Stimulated activated naive B cell treated with anti-CD40 and anti-IgM and Interleukin-4, amounts not matched to agents 10 μg/mL and 1 μg/mL and 100 μg/mL, for 72 hours (primary cell): Measurements from ENCODE around the gene CLK3.

Experiments used
- ATAC-seq, 2 donors: fragments of 150-1000 bp; cut with Tn5 transposase; replicated peaks; 2 replicates each; pipeline ENCODE4 v1.10.0; 2021; ENCODE audit warnings: moderate library complexity in 1 of 2
- DNase-seq: peaks from one replicate; pipeline ENCODE4 v3.0.0; 2021
- H3K27ac Mint-ChIP-seq: one replicate; pipeline ENCODE4 v1.8.0; 2022; ENCODE audit warnings: mild to moderate bottlenecking, mixed read lengths
- H3K27me3 Mint-ChIP-seq, 2 donors: one replicate each; pipeline ENCODE4 v1.8.0; 2022; ENCODE audit warnings: mixed read lengths in 2 of 2
- H3K36me3 Mint-ChIP-seq, 2 donors: one replicate each; pipeline ENCODE4 v1.8.0; 2022; ENCODE audit warnings: mixed read lengths in 2 of 2, mild to moderate bottlenecking in 1 of 2
- H3K4me1 Mint-ChIP-seq, 2 donors: one replicate each; pipeline ENCODE4 v1.8.0; 2022; ENCODE audit warnings: mixed read lengths in 2 of 2, mild to moderate bottlenecking in 1 of 2
- H3K4me3 Mint-ChIP-seq, 2 donors: one replicate each; pipeline ENCODE4 v1.8.0; 2022; ENCODE audit warnings: mild to moderate bottlenecking in 2 of 2, mixed read lengths in 2 of 2, moderate library complexity in 1 of 2
- H3K9me3 Mint-ChIP-seq, 2 donors: one replicate each; pipeline ENCODE4 v1.8.0; 2022; ENCODE audit warnings: mixed read lengths in 2 of 2, mild to moderate bottlenecking in 1 of 2

CLK3 gene

DNA sequence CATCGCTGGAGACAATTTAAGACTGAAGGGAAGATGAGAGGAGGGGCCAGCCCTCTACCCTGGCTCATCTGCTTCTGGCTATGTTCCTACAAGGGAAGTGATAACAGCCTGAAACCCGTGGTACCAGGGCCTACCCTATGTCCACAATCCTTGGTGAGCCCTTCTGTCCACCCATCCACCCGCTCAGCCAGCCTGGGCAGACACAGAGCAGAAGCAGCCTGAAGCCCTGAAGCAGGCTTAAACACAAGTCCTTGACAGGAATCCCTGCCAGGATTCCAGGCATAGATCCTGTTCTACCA lies 15.4 kb downstream of the CLK3 start:
- H3K9me3 Mint-ChIP-seq = no peaks in the 10 kb centered on the region
- H3K4me3 Mint-ChIP-seq = no peak overlapping the region
- H3K27me3 Mint-ChIP-seq = no peaks in the 10 kb centered on the region
- ATAC-seq = no peak
- H3K27ac Mint-ChIP-seq = peak overlapping the region; percentile 80
- DNase-seq = no peak
- peaks cover 37 to 69% of the 10 kb centered on the region in 2 donors for H3K36me3 Mint-ChIP-seq
- peaks cover 57 to 68% of the 10 kb centered on the region in 2 donors for H3K4me1 Mint-ChIP-seq

DNA sequence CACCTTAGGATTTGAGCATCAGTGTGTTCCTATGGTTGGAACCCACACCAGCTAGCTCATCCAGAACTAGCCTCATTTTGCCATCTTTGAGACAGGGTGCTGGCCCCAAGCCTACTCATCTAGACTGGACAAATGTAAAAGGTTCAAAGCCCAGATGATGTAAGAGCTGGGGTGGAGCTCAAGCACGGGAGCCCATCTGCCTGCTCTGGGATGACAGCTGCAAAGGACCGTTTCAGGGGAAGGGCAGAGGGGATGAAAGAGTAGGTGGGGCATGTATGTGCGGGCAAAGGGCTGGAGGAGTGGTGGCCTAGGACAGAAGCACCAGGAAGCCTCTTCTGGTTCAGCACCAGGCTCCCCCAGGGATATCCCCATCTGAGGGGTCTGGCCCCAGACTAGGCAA lies 15.8 kb downstream of the CLK3 start:
- Mint-ChIP-seq H3K9me3 (no peaks in the 10 kb centered on the region), H3K27me3 (no peaks in the 10 kb centered on the region), H3K4me3 (no peak overlapping the region), H3K27ac (no peak overlapping the region), H3K36me3 (peaks cover 37 to 69% of the 10 kb centered on the region in 2 donors), H3K4me1 (peaks cover 53 to 65% of the 10 kb centered on the region in 2 donors)
- no peak for DNase-seq
- ATAC-seq = no peak

DNA sequence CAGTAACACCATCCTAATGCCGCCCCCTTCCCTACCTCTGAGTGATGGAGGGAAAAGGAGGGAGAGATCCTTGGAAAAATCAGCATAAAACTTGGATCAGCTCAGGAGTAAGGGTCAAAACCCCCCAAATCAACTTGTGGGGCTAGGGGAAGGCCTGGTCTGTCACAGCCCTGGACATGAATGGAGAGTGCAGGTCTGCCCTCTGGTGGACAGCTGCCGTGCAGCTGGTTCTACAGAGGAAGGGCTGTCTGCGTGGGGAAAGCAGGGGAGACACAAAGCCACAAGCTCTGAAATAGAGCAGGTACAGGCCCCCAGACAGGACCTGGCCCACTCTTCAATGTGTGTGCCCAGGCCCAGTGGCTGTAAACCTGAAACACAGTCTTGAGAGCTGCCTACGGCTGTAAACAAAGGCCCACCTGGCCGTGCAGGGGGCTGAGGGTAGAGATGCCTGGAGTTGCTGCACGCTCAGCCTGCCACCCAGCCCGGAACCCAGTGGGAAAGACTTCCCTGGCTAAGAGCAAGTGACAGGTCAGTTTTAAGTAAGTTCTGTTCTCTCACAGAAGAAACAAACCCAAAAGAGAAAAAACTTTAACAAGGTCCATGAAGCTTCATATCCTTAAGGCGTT lies 16.4 kb downstream of the CLK3 start:
- peak; percentile 56 for DNase-seq
- Mint-ChIP-seq H3K27ac (no peak overlapping the region), H3K4me1 (peaks cover 47 to 58% of the 10 kb centered on the region in 2 donors), H3K4me3 (peak overlapping the region in 1 of 2 donors; percentile 5), H3K27me3 (no peaks in the 10 kb centered on the region), H3K9me3 (no peaks in the 10 kb centered on the region), H3K36me3 (peaks cover 39 to 68% of the 10 kb centered on the region in 2 donors)
- ATAC-seq = peak; percentile 35 to 37

DNA sequence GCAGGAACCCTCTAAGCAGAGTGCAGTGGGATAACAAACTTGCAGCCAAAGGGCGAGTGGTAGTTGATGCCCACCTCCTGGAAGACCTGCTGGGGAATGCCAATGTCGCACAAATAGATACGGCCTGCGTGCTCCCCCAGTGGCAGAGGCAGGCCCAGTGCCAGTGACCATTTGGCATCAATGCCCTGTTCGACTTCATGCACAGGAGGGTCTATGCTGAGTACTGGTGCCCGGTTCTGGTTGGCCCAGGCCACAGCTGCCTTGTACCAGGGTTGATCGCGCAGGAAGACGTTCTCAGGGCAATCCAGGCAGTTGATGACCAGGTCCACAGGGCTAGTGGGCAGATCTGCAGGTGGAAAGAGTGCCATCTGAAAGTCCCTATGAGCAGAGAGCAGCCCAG lies 17.0 kb downstream of the CLK3 start:
- no peak for DNase-seq

DNA sequence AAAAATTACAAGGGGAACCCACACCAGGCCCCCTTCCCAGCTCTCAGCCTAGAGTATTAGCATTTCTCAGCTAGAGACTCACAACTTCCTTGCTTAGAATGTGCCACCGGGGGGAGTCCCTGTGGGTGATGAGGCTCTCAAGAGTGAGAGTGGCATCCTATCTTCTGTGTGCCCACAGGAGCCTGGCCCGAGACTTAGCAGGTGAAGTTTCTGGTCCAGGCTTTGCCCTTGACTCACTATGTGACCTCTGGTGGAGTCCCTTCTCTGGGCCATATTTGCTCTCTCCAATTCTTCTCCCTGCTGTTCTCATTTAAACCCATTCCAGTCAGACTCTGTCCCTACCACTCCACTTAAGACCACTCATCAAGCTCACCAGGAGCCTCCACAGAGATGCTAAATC lies 18.1 kb downstream of the CLK3 start:
- Mint-ChIP-seq H3K27me3 (no peaks in the 10 kb centered on the region), H3K36me3 (peaks cover 32 to 64% of the 10 kb centered on the region in 2 donors), H3K4me3 (no peak overlapping the region), H3K9me3 (no peaks in the 10 kb centered on the region), H3K4me1 (peaks cover 30 to 41% of the 10 kb centered on the region in 2 donors), H3K27ac (no peak overlapping the region)
- ATAC-seq (no peak), DNase-seq (no peak)

More for the DNA sequence above, 17.0 kb downstream of the CLK3 start:
- H3K4me3 Mint-ChIP-seq = no peak overlapping the region
- H3K36me3 Mint-ChIP-seq = peaks cover 35 to 67% of the 10 kb centered on the region in 2 donors
- no peaks in the 10 kb centered on the region for H3K27me3 Mint-ChIP-seq
- peaks cover 41 to 53% of the 10 kb centered on the region in 2 donors for H3K4me1 Mint-ChIP-seq
- ATAC-seq = no peak
- H3K27ac Mint-ChIP-seq = no peak overlapping the region
- H3K9me3 Mint-ChIP-seq = no peaks in the 10 kb centered on the region

DNA sequence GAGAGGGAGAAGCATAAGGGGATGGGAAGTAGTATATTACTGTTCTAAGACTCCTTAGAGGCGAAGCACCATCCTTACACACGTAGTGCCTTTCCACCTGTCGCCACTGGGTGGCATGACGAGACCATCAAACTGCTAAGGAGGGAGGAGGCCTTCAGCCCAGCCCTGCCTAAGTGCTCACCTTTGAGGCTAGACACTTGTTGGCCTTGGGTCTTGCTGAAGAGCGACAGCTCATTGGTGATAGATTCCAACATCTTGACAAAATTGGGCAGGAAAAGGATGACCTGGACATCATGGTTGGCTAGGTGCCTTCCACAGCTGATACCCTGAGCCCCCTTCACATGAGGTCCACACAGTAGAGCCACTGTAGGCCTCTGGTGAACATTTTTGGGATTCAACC lies 19.6 kb downstream of the CLK3 start:
- H3K36me3 Mint-ChIP-seq = peaks cover 32 to 64% of the 10 kb centered on the region in 2 donors
- no peak overlapping the region for H3K27ac Mint-ChIP-seq

DNA sequence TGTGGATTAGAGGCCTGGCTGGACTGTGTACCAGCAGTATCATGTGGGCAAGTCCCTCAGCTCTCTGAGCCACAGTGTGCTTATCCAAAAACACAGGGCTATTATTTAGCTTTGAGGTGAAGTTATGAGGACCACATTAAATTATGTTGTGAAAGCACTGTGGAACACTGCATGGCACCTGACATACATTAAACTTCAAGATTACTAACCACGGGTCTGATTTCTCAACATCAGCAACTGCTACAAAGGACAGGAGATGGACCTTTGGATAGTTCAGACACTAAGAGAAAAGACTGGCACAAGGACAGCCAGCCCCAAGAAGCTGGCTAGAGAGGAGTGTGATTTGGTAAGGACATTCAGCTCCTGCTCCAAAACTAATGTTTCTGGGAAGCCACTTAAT lies 21.3 kb downstream of the CLK3 start:
- DNase-seq = no peak
- no peaks in the 10 kb centered on the region for H3K9me3 Mint-ChIP-seq
- ATAC-seq = no peak
- H3K36me3 Mint-ChIP-seq = peaks cover 31 to 64% of the 10 kb centered on the region in 2 donors
- no peaks in the 10 kb centered on the region for H3K27me3 Mint-ChIP-seq
- H3K4me1 Mint-ChIP-seq = peaks cover 5 to 21% of the 10 kb centered on the region in 2 donors
- H3K4me3 Mint-ChIP-seq = no peak overlapping the region
- H3K27ac Mint-ChIP-seq = no peak overlapping the region

More for the DNA sequence above, 19.6 kb downstream of the CLK3 start:
- ATAC-seq (peak; percentile 64 to 70), DNase-seq (peak; percentile 56)
- Mint-ChIP-seq H3K4me1 (peaks cover 22 to 26% of the 10 kb centered on the region in 2 donors), H3K4me3 (no peak overlapping the region), H3K27me3 (no peaks in the 10 kb centered on the region), H3K9me3 (no peaks in the 10 kb centered on the region)

DNA sequence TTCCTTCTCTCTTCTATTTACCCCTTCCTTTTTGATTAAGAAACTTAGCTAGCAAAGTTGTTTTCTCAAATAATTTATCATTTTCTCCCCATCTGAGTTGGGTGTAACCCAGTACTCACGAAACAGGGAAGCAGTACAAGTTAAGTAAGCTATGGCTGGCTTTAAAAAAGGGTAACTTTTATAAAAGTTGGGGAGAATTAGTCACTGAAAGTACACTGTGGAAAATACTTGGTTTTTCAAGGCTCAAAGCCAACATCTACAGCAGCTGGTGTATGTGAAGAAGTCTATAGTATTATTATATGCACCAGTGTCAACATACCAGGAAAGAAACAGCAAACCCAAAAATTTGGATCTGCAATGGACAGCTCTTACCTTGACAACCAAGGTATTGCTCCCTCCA lies 25.5 kb downstream of the CLK3 start:
- Mint-ChIP-seq H3K4me3 (no peak overlapping the region), H3K9me3 (no peaks in the 10 kb centered on the region), H3K4me1 (peaks cover 3 to 12% of the 10 kb centered on the region in 2 donors), H3K36me3 (peaks cover 18 to 50% of the 10 kb centered on the region in 2 donors), H3K27me3 (no peaks in the 10 kb centered on the region), H3K27ac (no peak overlapping the region)
- ATAC-seq = no peak
- DNase-seq = no peak

DNA sequence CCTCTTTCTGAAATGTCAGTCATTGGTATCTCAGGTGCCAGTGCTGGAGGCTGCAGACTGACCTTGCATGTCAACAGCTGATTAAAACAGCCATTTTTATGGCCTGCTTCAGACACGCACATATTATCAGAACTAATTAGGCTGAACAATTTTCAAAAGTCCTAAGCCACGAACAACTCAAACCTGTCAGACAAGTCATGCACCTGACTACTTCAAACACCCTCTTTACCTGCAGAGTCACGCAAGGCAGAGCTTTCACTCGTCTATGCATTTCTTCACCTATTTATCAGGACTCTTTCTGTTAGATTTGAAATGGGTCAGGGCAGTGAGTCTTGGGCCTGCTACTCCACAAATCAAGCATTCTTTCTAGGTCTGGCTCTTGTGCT lies 26.7 kb downstream of the CLK3 start:
- DNase-seq (no peak), ATAC-seq (no peak)
- Mint-ChIP-seq H3K9me3 (no peaks in the 10 kb centered on the region), H3K4me1 (peaks cover 5 to 12% of the 10 kb centered on the region in 2 donors), H3K4me3 (no peak overlapping the region), H3K36me3 (peaks cover 19 to 47% of the 10 kb centered on the region in 2 donors), H3K27ac (no peak overlapping the region), H3K27me3 (no peaks in the 10 kb centered on the region)

DNA sequence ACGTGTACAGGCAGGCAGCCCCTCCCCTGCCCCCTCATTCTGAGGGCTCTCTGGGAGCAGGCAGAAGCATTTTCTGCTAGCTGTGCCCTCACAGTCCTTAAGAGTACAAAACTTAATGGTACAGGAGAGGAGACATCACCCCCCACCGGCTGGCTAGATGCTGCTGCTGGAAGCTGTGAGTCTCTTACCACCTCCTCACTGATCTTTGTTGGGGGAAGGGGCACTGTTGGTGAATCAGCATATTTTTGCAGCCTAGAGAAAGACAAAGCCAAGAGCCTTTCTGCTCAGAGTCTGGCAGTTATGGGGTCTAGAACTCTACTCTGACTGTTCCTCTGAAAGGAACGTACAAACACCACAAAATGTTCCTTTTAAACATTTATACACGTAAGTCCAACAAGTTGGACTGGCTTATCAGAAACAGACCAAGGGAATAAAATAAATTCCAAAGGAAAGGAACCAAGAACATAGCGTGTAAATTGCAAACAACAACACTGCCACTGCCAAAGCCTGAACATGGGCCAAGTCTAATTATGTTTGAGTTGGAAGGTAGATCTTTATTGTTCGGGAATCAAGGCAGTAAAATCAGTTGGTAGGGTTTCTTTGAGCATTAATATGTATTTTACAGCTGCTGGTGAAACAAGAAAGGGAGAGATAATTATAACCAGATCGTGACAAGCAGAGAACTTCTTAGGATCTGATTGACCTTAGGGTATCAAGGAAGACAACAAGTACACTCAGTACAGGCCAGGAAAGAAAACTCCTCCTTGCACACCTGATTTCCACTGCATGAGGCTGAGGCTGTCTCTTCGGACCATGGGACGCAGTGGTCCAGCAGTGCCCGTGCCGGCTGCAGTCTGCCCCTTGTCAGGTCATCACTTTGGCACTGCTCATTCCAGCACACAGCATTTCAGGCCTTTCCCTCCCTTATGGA lies 27.4 kb downstream of the CLK3 start:
- peaks cover 5 to 12% of the 10 kb centered on the region in 2 donors for H3K4me1 Mint-ChIP-seq
- no peak for ATAC-seq
- H3K36me3 Mint-ChIP-seq = peaks cover 16 to 46% of the 10 kb centered on the region in 2 donors

DNA sequence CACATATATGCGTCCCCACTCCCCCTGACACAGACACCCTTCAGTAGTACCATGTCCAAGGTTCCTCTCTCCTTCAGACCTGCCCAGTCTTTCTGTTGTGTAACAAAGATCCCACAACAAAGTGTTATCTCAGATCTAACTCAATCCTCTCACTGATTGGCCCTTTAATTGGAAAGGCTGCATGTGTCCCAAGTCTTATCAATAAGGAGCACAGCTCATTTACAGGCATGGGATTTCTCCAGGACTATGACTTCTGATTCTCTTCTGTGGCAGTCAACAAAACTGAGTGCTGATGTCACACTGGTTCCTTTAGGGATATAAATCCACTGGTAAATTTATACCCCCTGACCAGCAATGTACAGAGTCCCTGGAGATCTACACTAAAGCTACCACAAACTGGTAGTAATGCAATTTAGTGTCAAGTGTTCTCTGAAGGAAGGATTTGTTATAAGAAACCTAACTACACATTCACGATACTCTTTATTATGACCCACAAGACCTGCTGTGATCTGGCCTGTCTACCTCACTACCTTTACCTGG lies 28.1 kb downstream of the CLK3 start:
- Mint-ChIP-seq H3K4me1 (peaks cover 5 to 12% of the 10 kb centered on the region in 2 donors), H3K36me3 (peaks cover 15 to 45% of the 10 kb centered on the region in 2 donors), H3K9me3 (no peaks in the 10 kb centered on the region), H3K4me3 (no peak overlapping the region), H3K27me3 (no peaks in the 10 kb centered on the region), H3K27ac (no peak overlapping the region)
- ATAC-seq (no peak), DNase-seq (no peak)

More for the DNA sequence above, 27.4 kb downstream of the CLK3 start:
- no peak for DNase-seq
- no peak overlapping the region for H3K4me3 Mint-ChIP-seq
- no peaks in the 10 kb centered on the region for H3K27me3 Mint-ChIP-seq
- H3K9me3 Mint-ChIP-seq = no peaks in the 10 kb centered on the region
- no peak overlapping the region for H3K27ac Mint-ChIP-seq

DNA sequence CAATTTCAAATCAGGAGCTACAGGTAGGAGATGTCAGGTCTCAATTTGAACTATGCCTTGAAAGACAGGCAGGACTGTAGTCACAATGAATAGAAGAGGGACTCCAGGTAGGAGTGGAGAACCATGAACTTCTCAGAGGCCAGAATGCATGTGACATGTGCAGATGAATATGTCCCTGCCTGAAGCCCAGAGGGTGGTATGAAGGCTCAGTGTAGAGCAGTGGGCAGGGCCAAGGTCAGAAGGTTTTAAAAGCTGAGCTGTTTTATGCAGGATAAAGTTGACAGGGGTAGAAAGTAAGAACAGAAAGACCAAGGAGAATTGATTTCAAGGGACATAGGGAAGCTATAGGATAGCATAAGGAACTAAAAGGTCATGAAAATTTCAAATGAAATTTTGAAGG lies 30.8 kb downstream of the CLK3 start:
- Mint-ChIP-seq H3K9me3 (no peaks in the 10 kb centered on the region), H3K27me3 (no peaks in the 10 kb centered on the region), H3K4me3 (no peak overlapping the region), H3K27ac (no peak overlapping the region), H3K36me3 (peaks cover 17 to 36% of the 10 kb centered on the region in 2 donors), H3K4me1 (peaks cover 8 to 11% of the 10 kb centered on the region in 2 donors)
- no peak for ATAC-seq
- no peak for DNase-seq

DNA sequence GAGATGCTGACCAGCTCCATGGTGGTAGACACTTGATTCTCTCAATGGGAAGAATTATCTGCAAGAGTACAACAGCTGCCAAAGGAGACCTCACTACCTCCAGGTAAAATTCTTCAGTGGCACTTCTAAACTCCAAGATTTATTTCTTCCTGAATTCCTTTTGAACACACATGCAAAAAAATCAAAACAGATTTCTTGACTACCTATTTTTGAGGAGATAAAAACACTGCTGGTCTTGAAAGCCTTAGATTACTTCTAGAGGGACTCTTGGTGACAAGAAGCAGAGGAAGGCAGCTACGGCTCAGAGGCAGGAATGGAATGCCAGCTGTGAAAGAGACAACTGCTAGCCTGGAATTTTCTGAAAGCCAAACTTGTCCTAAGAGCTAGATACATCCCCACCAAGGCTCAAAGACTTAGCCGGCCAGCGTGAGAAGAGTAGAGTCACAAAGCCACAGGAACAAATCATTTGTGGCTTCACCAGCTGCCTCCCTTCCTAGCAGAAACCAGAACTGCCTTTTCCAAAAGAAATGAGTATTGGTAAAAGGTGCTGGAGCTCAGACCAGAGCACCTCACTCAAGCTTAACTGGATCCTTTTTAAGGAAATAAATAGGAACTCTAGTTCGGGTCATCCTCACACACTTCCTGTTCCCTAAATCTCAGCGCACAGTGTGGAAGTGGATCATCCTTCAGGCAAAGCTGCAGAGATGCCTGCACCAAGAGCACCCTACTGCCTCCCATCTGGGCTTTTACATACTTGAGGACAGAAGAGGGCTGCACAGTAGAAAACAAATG lies 32.6 kb downstream of the CLK3 start:
- DNase-seq (no peak), ATAC-seq (no peak)
- Mint-ChIP-seq H3K36me3 (peaks cover 22 to 38% of the 10 kb centered on the region in 2 donors), H3K4me1 (peaks cover 13 to 18% of the 10 kb centered on the region in 2 donors), H3K27me3 (no peaks in the 10 kb centered on the region), H3K27ac (peak overlapping the region; percentile 39), H3K9me3 (no peaks in the 10 kb centered on the region), H3K4me3 (no peak overlapping the region)

DNA sequence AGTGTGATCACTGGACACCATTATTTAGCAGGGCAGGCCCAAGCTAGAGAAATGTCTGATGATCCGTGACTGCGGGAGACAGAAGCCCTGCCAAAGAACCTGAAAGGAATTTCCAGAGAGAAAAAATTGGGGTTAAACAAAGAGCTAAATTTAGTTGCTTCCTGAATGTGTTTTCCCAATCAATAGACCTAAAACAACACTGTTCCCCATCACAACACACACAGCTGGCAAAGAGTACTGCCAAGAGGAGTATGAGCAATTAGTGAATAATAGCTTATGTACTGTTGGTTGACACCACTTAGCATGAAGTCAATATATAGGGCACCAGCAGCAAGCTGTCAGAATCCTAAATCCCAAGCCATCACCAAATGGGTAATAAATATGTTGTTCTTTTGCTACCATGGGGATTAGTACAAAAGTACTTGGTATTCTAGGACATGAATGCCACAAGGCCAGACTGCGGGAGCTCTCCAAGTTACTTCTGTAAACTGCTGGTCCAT lies 35.7 kb downstream of the CLK3 start:
- H3K27ac Mint-ChIP-seq = no peak overlapping the region
- peaks cover 24 to 48% of the 10 kb centered on the region in 2 donors for H3K4me1 Mint-ChIP-seq
- DNase-seq (no peak), ATAC-seq (no peak)
- H3K27me3 Mint-ChIP-seq = no peaks in the 10 kb centered on the region
- H3K4me3 Mint-ChIP-seq = no peak overlapping the region
- no peaks in the 10 kb centered on the region for H3K9me3 Mint-ChIP-seq
- H3K36me3 Mint-ChIP-seq = peaks cover 34 to 46% of the 10 kb centered on the region in 2 donors
